Neural crest cell (in vitro differentiated cells): ENCODE measurements around the gene MED12L. TPM values are rescaled to one million over a fixed set of nuclear protein-coding genes. Genes with fewer than 3 reads are reported as not detected.

Experiments
- DNase-seq: peaks from one replicate; pipeline ENCODE4 v3.0.0; 2021; ENCODE audit warnings: low read depth, mixed read lengths, low spot score
- H3K27ac Mint-ChIP-seq: one replicate; pipeline ENCODE4 v1.8.0; 2021; ENCODE audit warnings: mild to moderate bottlenecking, mixed read lengths; ENCODE audit not compliant: unreplicated experiment
- H3K27me3 Mint-ChIP-seq: 2 replicates; pipeline ENCODE4 v1.8.0; 2021; ENCODE audit warnings: low read depth, mild to moderate bottlenecking, mixed read lengths
- H3K36me3 Mint-ChIP-seq: 2 replicates; pipeline ENCODE4 v1.8.0; 2021; ENCODE audit warnings: low read depth, mild to moderate bottlenecking, mixed read lengths
- H3K4me1 Mint-ChIP-seq: 2 replicates; pipeline ENCODE4 v1.8.0; 2021; ENCODE audit warnings: mixed read lengths
- H3K4me3 Mint-ChIP-seq: one replicate; pipeline ENCODE4 v1.8.0; 2021; ENCODE audit warnings: mild to moderate bottlenecking, mixed read lengths
- H3K9me3 Mint-ChIP-seq: 2 replicates; pipeline ENCODE4 v1.8.0; 2021; ENCODE audit warnings: mixed read lengths
- CTCF ChIP-seq: fragments of 200-600 bp; sonication (generic); conservative IDR thresholded peaks from 2 replicates; pipeline ENCODE4 v1.5.0; 2021; ENCODE audit warnings: antibody characterized with exemption, mild to moderate bottlenecking
- total RNA-seq: library from RNA; stranded (reverse); gene quantifications from 2 replicates; pipeline ENCODE4 v1.2.1, GENCODE V29; 2021

Gene MED12L
- total RNA-seq, 1 donor from 2014 or later: 12.2 TPM

DNA sequence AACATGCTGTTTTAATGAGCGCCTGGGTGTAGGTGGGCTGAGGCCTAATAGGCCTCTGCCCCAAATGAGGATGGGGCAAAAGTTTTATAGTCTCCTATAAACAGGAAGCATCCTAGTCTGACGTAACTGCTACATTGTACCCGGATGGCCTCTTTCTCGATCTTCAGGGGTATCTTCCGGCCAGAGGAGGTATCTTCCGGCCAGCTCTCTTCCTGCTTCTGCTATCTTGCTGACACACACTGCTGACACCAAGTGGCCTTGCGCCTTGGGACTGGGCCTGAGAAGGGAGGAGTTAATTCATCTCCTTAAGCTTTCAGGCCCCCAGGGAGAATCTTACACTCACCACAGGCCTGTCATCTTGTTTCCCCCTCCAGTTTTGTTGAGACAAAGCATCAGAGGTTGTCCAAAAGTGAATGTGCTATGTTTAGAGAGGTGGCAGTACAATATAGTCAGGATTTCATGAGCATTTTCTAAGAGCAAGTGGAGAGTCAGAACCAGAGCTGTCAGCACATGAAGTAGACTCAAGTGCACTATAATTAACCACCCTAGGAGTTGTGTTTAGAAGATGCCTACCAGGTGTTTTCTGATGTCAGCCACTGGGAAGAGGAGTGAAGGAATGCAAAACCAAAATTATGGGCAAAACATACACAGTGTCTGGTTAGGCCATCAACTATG, 391.0 kb downstream of the MED12L start:
- Mint-ChIP-seq H3K27ac (no peak overlapping the region), H3K4me3 (no peak overlapping the region), H3K27me3 (no peaks in the 10 kb centered on the region), H3K9me3 (no peaks in the 10 kb centered on the region), H3K4me1 (peaks cover 3% of the 10 kb centered on the region), H3K36me3 (no peaks in the 10 kb centered on the region)
- TF ChIP-seq CTCF: no peak
- DNase-seq: no peak

DNA sequence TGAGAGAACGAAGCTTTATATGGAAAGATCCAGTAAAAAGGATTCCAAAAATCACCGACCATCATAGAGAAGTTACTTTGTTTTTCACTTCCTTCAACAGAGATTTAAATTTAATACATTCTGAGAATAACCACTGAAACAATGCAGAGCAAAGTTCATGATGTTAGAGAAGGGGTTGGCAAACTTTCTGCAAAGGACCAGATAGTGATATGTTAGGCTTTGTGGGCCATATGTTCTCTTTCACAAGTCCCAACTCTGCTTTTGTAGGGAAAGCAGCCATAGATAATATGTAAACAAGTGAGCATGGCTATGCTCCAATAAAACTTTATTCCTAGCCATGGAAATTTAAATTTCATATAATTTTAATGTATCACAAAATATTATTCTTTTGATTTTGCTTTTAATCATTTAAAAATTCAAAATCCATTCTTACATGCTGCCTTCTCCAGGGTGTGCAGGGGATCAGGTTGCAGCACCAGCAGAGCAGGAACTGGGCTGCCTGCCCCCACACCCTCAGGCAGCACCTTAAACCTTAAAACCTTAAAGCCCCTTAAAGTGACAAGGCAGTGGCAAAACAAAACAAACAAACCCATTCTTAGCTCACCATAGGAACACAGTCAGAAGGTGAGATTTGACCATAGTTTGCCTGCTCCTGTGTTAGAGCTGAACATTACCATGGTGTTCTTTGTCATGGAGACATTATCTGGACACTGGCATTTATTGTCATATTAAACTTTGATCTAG, 392.3 kb downstream of the MED12L start:
- no peak for DNase-seq
- no peak for TF ChIP-seq CTCF
- H3K4me3 Mint-ChIP-seq: no peak overlapping the region
- no peaks in the 10 kb centered on the region for H3K9me3 Mint-ChIP-seq
- H3K4me1 Mint-ChIP-seq: peaks cover 3% of the 10 kb centered on the region
- no peak overlapping the region for H3K27ac Mint-ChIP-seq
- peaks cover 4% of the 10 kb centered on the region for H3K36me3 Mint-ChIP-seq
- no peaks in the 10 kb centered on the region for H3K27me3 Mint-ChIP-seq

- no peaks in the 10 kb centered on the region for H3K27me3 Mint-ChIP-seq
- DNase-seq: no peak
- H3K27ac Mint-ChIP-seq: no peak overlapping the region
- no peak overlapping the region for H3K4me3 Mint-ChIP-seq
- no peaks in the 10 kb centered on the region for H3K9me3 Mint-ChIP-seq
- H3K36me3 Mint-ChIP-seq: peaks cover 4% of the 10 kb centered on the region
- H3K4me1 Mint-ChIP-seq: peaks cover 3% of the 10 kb centered on the region
- TF ChIP-seq CTCF: no peak
These were observed 392.9 kb downstream of the MED12L start for GRCh38 chr3:151478335-151478697.

DNA sequence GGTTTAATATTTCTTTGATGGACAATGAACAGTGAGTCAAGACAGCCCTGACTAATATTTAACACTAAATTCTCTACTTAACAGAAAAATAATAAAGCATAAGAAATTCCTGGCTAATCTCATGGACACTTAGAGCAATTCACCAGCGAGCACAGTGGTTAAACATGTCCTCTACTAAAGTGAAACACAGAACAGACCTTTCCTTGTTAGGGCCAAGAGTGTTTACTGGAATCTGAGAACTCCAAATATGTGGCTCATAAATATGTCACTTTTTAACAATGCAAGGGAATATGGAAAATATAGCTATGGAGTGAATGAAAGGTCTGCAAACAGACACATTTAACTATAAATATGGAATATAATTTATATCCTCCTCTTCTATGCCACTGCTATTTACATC, 394.0 kb downstream of the MED12L start:
- Mint-ChIP-seq H3K36me3 (peaks cover 4% of the 10 kb centered on the region), H3K27me3 (no peaks in the 10 kb centered on the region), H3K4me1 (peaks cover 3% of the 10 kb centered on the region), H3K4me3 (no peak overlapping the region), H3K27ac (no peak overlapping the region), H3K9me3 (no peaks in the 10 kb centered on the region)
- DNase-seq: no peak
- no peak for TF ChIP-seq CTCF

DNA sequence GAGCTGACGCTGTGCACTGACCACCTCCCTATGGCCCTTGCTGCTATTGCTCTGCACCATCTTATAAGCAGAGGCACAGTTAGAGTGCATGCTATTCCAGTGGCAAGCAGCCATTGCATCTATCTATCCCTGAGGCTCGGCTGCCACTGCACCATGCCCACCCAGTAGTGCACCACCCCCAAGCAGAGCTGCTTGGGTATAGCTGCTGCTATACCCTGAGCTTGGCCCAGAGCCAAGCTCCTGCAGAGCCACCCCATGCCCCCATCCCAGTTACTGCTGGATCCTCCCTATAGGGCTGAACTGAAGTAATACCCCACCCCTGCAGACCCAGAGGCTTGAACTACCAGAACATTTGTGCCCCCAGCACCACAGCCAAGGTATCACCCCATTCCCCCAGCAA, 395.0 kb downstream of the MED12L start:
- Mint-ChIP-seq H3K4me1 (peaks cover 3% of the 10 kb centered on the region), H3K36me3 (peaks cover 4% of the 10 kb centered on the region), H3K27ac (no peak overlapping the region)

More for the DNA sequence above, 395.0 kb downstream of the MED12L start:
- no peaks in the 10 kb centered on the region for H3K9me3 Mint-ChIP-seq
- DNase-seq: no peak
- no peaks in the 10 kb centered on the region for H3K27me3 Mint-ChIP-seq
- no peak overlapping the region for H3K4me3 Mint-ChIP-seq
- no peak for TF ChIP-seq CTCF
